ENCODE measurements around the gene C2orf42.
"Not testable (repeated sequence)": the region's sequence is repeated elsewhere in the genome, so short reads cannot be mapped to it uniquely, and the experiment has no call there.

The C2orf42 gene

DNA sequence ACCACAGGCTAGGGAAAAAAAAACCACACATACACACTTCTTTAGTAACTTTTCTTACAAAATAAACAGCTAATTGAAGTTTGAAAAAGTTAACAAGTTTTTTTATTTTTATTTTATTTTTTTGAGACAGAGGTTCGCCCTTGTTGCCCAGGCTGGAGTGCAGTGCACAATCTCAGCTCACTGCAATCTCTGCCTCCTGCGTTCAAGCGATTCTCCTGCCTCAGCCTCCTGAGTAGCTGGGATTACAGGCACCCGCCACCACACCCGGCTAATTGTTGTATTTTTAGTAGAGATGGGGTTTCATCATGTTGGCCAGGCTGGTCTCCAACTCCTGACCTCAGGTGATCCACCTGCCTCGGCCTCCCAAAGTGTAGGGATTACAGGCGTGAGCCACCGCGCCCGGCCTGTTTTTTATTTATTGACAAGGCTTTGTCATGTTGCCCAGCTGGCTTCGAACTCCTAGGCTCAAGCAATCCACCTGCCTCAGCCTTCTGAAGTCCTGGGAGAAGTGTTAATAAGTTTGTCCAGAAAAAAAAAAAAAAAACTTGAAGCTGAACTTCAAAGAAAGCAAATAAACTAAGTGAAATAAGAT is 21.1 kb downstream of the C2orf42 start:
- DNase-seq = not testable (repeated sequence)

DNA sequence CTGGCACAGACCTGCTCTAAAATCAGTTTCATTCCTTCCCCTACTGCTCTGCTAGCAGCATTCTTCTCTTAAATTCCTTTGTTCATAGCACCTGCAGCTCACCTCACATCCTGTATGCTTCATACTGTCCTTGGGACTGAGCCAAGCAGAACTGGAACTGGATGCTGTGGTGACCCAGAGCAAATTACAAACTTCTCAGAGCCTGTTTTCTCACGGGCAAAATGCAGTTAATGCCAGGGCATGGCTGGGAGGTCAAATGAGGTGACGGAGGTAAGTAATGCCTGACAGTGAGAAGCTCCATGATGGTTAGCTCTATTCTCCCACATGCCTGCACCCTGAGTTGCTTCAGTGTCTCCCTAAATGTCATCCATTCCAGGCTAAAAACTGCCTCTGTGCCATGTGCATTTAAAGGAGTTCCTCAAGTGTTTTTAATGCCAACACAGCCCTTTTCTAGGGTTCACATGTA is 29.7 kb downstream of the C2orf42 start:
- no peak for DNase-seq

DNA sequence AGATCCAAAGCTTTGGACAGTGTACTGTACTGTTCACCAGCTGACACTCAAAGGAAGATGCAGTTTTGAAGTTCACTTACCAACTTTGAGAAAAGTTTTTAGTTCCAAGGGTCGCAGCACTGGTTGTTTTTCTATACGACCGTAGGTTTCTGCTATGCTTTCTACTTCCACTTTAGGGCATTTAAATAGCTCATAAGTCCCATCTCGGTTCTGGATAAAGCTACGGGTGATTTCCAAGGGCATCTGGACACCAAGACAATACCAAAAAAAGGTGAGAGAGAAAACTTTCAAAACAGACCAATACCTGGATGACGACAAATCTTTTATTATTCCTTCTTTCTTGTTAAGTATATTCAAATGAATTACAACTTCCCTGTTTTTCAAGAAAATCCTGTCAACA is 30.3 kb downstream of the C2orf42 start:
- no peak for DNase-seq

DNA sequence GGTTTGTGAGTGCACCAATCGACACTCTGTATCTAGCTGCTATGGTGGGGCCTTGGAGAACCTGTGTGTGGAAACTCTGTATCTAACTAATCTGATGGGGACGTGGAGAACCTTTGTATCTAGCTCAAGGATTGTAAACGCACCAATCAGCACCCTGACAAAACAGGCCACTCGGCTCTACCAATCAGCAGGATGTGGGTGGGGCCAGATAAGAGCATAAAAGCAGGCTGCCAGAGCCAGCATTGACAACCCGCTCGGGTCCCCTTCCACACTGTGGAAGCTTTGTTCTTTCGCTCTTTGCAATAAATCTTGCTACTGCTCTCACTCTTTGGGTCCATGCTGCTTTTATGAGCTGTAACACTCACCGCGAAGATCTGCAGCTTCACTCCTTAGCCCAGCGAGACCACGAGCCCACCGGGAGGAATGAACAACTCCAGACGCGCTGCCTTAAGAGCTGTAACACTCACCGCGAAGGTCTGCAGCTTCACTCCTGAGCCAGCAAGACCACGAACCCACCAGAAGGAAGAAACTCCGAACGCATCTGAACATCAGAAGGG is 41.6 kb downstream of the C2orf42 start:
- DNase-seq = not testable (repeated sequence)

DNA sequence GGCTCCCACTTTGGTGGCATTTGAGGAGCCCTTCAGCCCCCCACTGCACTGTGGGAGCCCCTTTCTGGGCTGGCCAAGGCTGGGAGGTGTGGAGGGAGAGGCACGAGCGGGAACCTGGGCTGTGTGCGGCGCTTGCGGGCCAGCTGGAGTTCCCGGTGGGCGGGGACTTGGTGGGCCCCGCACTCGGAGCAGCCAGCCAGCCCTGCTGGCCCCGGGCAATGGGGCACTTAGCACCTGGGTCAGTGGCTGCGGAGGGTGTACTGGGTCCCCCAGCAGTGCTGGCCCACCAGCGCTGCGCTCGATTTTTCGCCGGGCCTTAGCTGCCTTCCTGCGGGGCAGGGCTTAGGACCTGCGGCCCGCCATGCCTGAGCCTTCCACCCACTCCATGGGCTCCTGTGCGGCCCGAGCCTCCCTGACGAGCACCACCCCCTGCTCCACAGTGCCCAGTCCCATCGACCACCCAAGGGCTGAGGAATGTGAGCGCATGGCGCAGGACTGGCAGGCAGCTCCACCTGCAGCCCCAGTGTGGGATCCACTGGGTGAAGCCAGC is 42.5 kb downstream of the C2orf42 start:
- not testable (repeated sequence) for DNase-seq

DNA sequence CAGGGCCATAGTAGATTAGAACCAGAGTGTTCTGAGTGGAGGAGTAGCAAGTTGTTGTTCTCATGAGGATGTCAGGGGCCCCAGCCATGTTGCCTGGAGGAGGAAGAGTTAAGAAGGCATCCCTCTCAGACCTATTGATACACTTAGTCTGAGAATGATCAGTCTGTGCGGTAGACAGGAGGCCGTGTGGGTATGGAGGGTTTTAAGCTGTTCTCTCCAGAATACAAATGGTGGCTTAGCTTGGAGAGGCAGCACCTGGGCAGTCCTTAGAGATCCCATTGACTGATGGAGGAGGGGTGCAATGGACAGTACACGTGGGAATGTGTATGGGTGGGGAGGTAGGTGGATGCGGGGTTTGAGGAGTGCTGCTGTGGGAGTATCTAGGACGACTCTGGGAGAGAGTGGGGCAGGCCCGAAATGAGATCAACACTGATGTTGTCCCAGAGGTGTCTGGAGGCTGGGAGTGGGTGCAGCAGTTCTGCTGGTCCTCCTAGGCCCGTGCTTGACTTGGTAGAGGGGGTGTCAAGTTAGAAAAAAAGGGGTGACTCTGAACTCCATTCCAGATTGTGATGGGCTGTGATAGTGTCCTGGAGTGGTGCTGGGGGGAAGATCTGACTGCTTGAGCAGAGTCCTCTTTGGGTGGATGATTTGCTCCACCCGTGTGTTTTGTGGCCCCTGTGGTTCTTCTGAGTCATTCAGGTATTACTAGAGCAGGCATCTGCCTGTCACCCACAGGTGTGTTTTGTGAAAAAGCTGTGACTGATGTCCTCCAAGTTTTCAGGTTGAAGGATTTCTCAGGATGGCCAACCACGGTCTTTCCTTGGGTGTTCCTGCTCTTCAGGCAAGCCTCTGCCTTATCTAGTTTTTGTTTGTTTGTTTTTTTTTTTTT is 44.7 kb downstream of the C2orf42 start:
- DNase-seq = no peak

DNA sequence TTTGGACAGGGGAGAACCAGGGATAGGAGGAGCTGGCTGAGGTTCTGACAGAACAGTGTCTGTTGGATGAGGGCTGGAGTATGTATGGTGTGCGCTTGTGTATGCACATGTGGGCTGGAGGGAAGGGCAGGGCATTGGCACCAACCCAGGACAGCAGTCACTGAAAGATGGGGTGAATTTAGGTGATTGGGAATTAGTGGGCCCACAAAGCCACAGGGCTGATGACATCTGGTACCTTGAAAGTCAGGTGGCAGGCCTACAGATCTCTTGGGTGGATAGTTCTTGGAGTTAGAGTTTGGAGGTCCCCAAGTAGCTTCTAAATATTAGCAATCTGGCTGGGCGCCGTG is 45.7 kb downstream of the C2orf42 start:
- DNase-seq = no peak

DNA sequence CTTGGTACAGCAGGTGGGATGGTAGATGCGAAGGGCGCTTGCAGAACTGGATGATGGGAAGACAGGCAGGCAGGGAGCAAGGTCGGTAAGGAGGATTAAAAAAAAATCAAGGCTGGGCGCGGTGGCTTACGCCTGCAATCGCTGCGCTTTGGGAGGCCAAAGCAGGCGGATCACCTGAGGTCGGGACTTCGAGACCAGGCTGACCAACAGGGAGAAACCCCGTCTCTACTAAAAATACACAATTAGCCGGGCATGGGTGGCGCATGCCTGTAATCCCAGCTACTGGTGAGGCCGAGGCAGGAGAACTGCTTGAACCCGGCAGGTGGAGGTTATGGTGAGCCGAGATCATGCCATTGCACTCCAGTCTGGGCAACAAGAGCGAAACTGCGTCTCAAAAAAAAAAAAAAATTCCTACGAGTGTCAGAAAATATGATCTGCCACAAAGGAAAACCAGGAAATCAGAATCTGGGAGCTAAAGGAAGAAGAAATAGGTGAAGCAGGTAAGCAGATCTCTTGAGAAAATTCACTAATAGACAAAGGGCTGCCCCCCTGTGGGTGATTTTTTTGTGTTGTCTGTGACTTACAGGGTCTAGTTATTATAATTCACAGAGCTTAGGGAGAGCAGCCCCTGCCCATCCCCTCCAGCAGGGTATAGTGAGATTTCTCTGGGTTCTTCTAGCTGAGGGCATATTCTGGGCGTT is 46.2 kb downstream of the C2orf42 start:
- DNase-seq = no peak

DNA sequence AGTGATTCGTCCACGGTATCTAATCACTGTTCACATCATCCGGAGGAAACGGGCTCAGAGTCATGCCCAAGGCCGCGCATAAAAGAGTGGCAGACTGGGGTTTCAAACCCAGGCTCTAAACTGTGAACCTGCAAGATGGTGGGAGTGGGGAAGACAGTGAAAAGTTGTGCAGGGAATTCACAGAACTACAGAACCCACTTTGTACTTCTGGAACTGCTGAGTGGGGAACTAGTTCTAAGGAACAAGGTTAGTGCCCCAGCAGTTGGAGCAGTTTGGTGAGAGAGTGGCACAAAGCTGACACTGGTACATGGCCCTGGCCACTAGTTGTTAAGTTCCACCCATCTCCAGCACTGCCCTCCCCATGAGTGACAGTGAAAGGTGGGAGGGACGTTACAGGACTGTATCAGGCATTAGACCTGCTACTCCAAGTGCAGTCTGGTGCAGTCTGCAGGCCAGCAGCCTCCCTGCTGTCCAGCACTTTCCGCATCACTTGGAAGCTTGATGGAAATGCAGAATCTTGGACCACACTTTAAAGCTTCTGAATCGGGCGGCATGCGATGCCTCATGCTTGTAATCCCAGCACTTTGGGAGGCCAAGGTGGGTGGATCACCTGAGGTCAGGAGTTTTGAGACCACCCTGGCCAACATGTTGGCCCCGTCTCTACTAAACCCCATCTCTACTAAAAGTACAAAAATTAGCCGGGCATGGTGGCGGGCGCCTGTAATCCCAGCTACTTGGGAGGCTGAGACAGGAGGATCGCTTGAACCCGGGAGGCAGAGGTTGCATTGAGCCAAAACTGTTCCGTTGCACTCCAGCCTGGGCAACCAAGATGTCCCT is 47.3 kb downstream of the C2orf42 start:
- DNase-seq = peak; percentile 45

DNA sequence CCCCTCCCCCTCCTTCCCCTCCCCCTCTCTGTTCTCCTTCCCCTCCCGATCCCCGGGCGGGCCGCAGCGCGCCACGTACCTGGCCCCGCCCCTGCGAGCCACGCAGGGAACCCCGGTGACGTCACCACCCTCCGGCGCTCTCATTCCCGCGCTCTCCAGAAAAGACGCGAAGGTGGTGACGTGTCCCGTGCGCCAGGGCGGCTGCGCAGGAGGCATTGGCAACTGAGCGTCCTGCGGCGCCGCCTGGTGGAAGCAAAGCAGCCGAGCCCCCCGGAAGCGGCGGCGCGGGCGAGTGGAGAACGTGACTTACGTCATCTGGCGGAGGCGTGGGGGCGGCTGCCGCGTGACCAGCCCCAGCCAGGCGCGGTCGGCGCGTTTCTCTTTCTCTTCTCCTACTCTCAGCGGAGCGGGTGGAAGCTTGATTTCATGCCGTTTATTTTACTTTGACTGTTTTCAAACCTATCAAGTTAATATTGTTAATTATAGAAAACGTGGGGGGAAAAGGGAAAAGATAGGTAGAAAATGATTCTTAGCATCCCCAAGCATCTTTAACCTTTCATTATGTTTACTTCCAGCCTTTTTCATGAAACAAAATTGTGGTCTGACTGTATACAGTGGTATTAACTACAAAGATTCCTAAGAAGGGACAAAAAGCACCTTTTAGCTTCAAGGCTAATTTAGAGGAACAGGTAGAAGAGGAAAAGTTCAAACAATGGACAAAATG is 48.1 kb downstream of the C2orf42 start:
- peak; percentile 100 for DNase-seq

DNA sequence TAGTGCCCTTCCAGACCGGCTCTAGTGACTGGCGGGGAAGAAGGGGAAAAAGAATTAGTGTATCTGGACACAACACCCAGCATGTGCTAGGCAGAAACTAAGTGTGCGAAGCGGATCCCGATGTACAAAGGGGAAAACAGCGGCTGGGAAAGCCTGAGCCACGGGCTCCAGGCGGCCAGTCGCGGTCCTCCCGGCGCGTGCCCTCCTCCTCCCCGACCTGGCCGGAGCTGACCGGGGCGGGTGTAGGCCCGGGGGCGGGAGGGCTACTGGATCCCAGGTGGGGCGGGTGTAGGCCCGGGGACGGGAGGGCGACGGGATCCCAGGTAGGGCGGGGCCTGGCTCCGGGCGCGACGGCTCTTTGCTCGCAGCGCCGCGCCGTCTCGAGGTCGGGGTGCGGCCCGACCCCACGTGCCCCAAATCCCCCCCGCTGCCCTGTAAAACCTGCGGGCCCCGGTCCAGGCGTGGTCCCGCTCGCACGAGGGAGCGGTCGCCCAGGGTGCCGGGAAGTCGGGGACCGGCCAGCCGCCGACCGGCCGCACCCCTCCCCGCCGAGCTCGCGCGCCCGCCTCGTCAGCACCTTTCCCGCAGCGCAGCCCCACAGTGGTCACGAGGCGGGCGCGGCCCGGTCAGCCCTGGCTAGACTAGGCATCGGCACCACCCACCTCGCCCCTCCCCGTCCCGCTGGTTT is 48.8 kb downstream of the C2orf42 start:
- DNase-seq = peak; percentile 61

DNA sequence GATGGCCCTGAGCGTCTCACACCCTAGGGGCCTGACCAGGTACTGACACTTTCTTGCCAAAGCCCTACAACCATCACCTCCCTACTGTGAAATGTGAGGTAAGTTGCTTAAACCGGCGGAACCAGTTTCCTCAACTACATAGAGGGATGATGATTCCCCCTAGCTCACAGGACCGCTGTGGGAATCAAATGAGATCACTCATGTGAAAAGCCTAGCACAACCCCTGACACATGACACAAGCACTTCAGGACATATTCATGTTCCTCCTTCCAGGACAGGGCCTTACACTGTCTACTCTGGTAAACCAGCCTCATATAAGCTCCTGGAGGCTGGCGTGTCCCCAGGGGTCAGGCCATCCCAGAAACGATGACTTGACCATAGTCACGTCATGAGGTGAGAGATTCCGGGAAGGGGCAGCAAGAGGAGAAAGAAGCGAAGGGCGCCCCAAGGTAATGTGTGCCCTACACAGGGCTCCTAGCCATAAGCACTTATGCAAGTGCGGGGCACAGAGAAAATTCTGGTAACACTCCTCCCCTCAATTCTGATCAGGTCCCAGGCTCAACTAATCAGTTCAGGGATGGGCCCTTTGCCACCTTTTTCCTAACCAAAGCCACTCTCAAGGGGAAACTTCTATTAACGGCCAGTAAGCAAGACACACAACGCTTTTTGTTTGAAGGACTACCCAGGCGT is 49.5 kb downstream of the C2orf42 start:
- peak; percentile 53 for DNase-seq

DNA sequence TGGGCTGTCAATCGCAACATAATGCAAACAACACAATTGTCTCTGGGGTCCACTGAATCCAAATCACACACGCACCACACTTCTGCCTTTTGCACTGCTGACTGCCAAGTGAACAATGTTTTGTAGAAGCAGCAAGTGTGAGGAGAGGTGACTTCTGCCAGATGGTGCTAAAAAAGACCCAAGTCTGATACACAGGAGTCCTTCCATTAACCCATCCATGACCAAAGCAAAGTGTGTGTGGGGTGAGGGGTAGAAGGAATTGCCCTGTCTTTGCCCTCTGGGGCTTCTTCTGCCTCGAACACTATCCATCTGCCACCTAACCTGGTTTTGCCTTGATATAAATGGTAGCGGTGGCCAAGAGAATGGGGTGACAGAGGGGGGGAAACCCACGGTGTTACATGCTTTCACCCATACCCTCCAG is 50.0 kb downstream of the C2orf42 start:
- no peak for DNase-seq

DNA sequence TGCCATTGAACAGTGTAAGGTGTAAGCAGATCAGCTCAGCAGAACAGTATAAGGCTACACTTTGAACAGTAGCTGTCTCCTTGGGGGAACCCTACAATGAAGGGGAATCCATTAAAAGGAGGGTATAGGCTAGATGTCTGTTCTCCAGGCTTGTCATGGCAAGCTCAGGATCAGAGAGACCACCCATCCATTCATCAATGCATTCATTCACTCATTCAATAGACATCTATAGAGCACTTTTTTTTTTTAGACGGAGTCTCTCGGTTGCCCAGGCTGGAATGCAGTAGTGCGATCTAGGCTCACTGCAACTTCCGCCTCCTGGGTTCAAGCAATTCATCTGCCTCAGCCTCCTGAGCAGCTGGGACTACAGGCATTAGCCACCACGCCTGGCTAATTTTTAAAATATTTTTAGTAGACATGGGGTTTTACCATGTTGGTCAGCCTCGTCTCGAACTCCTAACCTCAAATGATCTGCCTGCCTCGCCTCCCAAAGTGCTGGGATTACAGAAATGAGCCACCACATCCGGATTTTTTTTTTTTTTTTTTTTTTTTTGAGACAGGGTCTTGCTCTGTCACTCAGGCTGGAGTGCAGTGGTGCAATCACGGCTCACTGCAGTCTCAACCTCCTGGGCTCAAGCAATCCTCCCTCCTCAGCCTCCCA is 56.4 kb downstream of the C2orf42 start:
- DNase-seq = not testable (repeated sequence)

DNA sequence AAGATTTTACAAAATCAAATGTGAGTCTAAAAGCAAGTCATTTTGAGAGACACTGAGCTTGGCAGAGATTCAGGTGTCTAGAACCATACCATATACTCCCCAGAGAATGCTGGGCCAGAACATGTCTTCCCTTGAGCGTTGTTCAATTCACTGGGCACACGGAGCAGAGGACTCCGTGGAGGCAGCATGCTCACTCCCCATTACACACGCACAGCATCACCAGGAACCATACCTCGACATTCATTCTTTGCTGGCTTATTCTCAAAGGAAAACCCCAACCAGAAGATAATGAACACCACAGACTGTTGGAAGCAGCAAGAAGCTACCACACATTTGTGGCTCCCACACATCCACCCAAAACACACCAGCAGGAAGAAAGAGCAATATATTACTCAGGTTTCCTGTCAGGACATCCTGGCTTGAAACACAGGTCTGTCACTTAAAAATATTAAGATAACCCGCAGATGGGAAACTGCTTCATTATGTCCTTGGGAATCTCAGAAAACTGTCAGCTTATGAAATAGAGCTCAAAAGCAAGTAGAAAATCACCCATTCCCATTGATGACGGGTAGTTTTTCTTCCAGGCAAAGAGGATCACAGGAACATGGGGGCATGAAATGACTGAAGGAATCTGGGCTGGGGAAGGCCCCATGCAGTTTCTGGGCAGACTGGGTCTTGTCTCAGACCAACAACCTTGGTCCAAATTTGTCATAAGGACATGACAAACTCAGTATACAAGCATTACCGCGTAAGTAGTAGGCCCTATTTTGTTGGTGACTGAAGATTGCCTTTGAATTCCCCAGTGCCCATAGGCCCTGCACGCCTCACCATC is 57.1 kb downstream of the C2orf42 start:
- DNase-seq = no peak

DNA sequence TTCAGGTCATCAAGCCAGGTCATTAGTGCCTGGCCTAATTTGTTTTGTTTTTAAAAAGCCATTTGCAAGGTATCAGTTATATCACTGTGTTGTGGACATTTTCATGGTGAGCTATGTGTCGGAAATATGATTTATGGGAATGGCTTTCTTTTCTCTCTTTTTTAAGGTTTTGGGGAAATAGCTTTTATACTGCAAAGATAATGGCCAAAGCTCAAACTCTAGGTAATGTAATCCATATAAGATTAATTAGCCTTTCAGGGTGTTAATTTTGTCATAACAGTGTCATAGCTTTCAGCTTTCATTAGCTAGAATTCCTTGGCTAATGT is 57.7 kb downstream of the C2orf42 start:
- no peak for DNase-seq

DNA sequence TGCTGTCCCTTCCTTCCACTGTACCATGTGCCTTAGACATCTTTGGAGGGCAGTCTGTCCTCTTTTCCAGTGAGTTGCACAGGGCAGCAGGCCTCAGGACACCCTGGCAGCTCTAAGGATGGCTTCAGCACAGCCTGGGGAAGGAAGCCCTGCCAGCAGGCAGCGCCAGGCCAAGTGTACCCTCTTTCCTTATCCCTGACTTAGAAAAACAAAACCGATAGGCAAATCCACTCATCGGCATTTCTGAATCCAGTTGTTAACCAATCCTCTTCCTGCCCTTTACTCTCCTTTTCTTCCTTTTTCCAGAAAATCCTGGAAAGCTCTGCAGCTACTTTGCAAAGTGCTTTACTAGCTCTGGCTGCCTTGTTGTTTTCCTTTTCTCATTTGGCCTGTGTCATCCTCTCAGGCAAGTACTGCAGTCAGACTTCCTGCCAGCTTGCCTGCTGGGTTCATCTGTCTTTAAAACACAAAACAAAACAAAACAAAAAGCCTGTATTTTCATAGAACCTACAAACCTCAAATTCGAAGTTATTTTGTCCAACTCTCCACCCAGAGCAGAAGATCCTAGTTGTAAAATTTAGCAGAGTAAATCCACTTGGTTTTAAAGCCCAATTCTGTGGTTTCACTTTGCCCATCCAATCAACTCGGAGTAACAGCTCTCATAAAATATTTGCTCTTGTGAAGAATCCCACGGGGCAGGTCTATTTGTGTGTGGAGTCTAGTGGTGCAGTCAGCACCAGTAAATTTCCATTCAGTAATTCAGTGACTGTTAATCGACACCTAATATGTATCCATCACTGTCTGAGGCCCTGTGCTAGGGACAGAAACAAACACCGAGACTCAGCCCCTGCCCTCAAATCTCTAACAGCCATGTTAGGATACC is 58.3 kb downstream of the C2orf42 start:
- DNase-seq = no peak

Data from activated CD4-positive, alpha-beta T cell treated with anti-CD3 and anti-CD28 coated beads, Interleukin-2, amount 50 U/mL, for 1 hour (primary cell).